Eye (tissue), 1 donor: ENCODE results near the gene GAB2.

Experiments
- DNase-seq: peaks from one replicate; pipeline ENCODE4 v3.0.0-alpha.2; 2015

GAB2 gene

GRCh38 chr11:78397398-78397797, 20.2 kb downstream of the GAB2 start:
- DNase-seq: no peak

- no peak for DNase-seq
These were observed 22.0 kb downstream of the GAB2 start for GRCh38 chr11:78395597-78395996.

DNA sequence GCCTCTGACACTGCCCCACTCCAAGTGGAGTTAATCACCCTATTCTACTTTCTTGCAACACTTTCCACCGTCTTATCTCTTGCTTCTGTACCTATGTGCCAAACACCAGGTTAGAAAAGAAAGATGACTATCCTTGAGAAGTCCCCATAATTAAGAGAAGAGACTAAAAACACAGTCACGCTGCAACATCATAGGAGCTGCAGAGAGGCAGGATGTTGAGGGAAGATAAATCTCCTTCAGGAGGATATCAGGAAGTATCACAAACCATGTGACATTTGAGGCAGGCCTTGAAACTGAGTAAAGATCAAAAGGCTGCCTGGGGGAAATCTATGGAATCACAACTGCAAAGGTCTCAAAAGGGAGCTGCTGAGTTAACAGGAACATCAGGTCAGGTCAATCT, 24.8 kb downstream of the GAB2 start:
- DNase-seq: no peak

DNA sequence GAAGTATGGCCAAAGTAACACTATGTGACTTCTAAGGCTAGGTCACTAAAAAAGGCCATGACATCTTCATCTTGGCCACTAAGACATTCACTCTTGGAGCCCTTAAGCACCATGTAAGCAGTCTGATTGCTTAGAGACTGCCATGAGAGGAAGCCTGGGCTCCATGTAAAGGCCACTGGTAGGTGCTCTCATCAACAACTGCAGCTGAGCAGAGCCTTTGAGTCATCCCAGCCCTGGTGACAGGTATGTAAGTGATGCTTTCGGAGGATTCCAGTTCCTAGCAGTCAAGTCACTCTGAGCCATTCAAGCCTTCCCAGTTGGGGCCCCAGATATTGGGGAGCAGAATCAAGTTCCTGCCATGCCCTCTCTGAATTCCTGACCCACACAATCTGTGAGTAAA, 26.2 kb downstream of the GAB2 start:
- no peak for DNase-seq

GRCh38 chr11:78390809-78391208, 26.8 kb downstream of the GAB2 start:
- DNase-seq: no peak

GRCh38 chr11:78386215-78386941, 31.2 kb downstream of the GAB2 start:
- no peak for DNase-seq

DNA sequence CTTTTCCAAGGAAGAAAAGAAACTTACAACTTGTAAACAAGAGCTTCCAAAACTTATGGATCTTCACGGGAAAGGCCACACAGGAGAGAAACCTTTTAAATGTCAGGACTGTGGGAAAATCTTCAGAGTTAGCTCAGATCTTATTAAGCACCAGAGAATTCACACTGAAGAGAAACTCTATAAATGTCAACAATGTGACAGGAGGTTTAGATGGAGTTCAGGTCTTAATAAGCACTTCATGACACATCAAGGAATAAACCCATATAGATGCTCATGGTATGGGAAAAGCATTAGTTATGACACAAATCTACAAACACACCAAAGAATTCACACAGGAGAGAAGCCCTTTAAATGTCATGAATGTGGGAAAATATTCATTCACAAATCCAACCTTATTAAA, 32.4 kb downstream of the GAB2 start:
- no peak for DNase-seq

DNA sequence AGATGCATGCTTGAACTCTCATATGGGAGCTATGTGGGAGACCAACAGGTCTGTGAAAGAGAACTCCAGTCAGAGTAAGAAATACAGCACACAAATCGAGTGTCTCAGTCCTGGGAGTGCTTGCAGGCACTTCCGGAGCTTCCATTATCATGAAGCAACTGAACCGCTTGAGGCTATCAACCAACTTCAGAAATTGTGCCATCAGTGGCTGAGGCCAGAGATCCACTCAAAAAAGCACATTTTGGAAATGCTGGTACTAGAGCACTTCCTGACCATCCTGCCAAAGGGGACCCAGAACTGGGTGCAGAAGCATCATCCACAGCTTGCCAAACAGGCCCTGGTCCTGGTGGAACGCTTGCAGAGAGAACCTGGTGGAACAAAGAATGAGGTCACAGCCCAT, 33.4 kb downstream of the GAB2 start:
- no peak for DNase-seq

DNA sequence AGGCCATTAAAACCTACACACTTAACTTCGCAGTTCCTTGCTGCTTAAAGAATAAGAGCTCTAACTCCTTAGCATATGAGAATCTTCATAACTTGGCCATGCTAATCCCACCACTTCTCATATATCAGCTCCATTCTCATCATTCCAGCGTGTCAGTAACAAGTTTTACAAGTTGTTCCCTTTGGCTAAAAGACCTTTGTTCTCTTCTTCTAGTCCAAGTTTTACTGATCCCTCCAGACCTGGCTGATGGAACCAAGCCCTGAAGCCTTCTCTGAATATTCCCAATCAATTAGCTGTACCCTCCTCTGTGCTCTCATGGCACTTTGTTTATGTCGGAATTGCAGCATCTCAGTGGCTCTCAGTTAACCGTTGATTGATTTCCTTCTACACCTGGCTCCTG, 35.8 kb downstream of the GAB2 start:
- DNase-seq: no peak

GRCh38 chr11:78380615-78381051, 37.0 kb downstream of the GAB2 start:
- peak; percentile 30 for DNase-seq

GRCh38 chr11:78379039-78379670, 38.5 kb downstream of the GAB2 start:
- no peak for DNase-seq

GRCh38 chr11:78377625-78378418, 39.8 kb downstream of the GAB2 start:
- DNase-seq: no peak

GRCh38 chr11:78376858-78377257, 40.8 kb downstream of the GAB2 start:
- no peak for DNase-seq

- no peak for DNase-seq
These were observed 42.7 kb downstream of the GAB2 start for GRCh38 chr11:78374917-78375316.

DNA sequence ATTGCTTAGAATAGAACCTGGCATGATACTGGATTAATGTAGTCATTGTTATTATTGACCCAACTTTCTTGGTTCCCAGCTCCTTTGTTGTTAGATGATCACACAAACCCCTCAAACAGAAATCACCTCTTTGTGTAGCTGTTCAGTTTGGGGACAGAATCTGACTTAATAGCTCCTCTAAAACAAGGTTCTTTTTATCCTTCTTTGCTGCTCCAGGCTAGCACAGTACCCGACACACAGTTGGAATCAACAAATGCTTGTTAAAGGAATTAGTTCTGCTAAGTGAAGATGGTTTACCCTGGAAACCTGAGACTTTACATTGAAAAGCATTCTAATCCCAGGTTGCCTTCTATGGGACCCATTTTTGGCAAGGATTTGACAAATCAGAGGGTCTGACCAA, 43.9 kb downstream of the GAB2 start:
- no peak for DNase-seq

DNA sequence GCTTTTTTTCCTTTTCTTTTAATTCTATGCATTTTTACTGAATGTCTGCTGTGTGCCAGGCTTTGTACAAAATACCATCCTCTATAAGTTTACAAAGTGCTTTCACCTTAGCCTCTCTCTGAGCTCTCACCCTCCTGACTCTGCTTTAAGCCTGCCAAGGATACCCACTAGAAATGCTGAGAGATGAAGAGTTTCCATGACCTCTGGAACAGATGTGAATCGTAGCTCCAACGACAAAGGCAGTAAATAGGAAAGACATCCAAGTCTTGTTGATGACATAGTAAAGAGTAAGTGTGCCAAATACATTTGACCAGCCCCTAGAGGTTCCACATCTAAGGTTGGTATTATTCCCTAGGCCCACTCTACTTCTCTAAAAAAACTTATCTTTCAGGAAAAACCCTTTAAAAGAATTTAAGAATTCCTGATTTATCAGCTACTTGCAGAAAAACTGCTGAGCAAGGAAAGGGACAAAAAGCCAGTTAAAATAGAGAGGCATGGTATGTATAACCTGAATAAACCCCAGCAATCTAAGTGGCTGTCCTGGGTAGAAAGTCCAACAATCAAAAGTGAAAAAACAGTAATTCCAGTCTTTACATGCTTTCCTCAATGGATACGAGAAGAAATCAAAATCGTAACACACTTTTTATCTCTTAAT, 45.4 kb downstream of the GAB2 start:
- peak; percentile 25 for DNase-seq

GRCh38 chr11:78371221-78371891, 46.3 kb downstream of the GAB2 start:
- DNase-seq: peak; percentile 66

DNA sequence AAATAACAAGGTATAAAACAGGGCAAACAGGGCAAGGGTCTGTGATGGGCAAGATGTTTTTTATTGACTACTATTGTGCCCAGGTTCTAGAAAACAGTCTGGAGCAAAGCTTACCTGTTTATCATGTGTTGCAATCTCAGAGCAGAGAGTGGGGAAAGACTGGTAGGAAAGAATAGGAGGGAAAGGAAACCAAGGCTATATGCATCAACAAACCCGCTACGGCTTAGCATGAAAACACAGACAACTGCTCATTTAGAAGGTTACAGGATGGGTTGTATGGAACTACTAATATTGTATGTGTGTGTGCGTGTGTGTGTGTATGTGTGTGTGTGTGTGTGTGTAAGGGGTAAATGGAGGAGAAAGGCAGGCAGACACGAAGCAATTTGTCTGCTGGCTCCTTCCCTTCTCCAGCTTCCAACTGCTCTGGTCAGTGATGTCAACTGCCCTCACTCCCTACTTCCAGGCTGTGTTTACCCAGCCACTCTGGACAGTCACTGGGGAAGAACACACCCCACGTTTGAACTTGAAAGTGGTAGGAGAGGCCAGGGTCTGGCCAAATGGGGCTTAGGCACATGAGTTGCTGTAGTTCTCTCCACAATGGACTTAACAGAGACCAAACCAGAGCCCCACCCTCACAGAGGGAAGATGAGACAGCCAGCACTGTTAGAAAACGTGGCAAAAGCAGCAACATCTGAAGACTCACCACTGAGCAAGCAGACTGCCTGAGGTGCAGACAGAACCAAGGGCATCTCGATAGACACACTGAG, 47.0 kb downstream of the GAB2 start:
- peak; percentile 38 for DNase-seq

DNA sequence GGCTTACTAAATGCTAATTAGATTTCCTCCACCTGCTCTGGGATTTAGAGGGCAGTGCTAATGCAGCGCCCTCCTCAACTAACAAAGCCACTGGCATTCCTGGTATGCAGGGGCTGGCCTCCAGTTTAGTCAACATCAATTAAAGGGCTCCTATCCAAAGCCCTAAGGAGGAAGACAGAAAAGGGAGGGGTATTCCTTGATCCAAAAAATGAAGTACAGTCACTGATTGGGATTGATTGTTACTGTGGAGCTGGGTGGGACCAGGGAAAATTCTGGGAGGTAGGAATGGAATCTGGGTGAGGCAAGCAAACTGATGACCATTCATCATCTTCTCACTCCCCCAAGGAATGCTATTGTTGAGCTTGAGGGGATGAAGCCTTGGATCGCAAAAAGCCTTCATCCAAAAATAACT, 52.2 kb downstream of the GAB2 start:
- peak; percentile 64 for DNase-seq

- no peak for DNase-seq
These were observed 53.4 kb downstream of the GAB2 start for GRCh38 chr11:78364128-78364751.

DNA sequence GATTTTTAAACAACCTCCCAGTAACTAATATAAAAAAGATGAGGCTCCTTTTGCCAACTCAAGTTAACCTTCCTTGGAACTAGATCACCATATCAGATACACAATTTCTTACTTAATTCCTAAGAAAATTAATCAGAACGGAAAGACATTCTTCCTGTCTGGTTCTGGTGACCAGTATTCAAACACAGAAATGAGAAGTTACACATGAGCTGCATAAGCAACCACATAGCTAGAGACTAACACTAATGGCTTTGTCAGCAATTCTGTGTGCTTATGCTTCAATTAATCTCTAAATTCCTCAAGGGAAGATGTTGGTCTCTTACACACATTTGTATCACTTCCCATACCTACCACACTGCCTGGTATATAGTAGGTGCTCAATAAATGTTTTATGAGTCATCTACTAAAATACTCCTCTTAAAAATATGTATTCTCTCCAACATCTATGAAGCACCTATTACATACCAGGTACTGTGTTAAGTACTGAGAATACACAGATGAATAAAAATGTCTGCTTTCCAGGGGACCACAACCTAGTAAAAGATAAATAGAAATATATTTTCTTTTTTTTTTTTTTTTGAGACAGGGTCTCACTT, 54.5 kb downstream of the GAB2 start:
- no peak for DNase-seq
